Measurements from ENCODE around the gene HDAC2. TPM values are rescaled to one million over a fixed set of nuclear protein-coding genes. Genes with fewer than 3 reads are reported as not detected.

Gene HDAC2
- total RNA-seq, 1 donor from 2014 or later: 67.8 TPM

Other genes starting within 250 kb of the HDAC2 start
- 46.4 TPM for gene MARCKS, start 113.8 kb downstream of the HDAC2 start, total RNA-seq